Activated naive CD4-positive, alpha-beta T cell treated with Interleukin-2 at 50 U/mL for 16 hours (primary cell): ENCODE results near the gene WSCD2.

Source experiments
- DNase-seq: peaks from one replicate; pipeline ENCODE4 v3.0.0-alpha.2; 2020

The WSCD2 gene

GRCh38 chr12:108129017-108129812 is at the start of gene WSCD2:
TSS of gene WSCD2 (plus strand) at chr12:108129288. CDS start at chr12:108195833, 66,545 bp downstream.
- DNase-seq, result no peak

- no peak for DNase-seq
These were observed 49.4 kb upstream of the WSCD2 start for GRCh38 chr12:108079721-108080120.

- no peak for DNase-seq
These were observed 48.7 kb upstream of the WSCD2 start for GRCh38 chr12:108080363-108080762.

- no peak for DNase-seq
These were observed 46.6 kb upstream of the WSCD2 start for GRCh38 chr12:108082485-108082884.

- DNase-seq, result no peak
These were observed 41.2 kb upstream of the WSCD2 start for GRCh38 chr12:108087900-108088299.

- DNase-seq, result no peak
These were observed 38.8 kb upstream of the WSCD2 start for GRCh38 chr12:108090107-108090899.

- DNase-seq, result no peak
These were observed 38.0 kb upstream of the WSCD2 start for GRCh38 chr12:108090932-108091678.

GRCh38 chr12:108091679-108092051 is 37.4 kb upstream of the WSCD2 start:
- no peak for DNase-seq

GRCh38 chr12:108093209-108093608 is 35.9 kb upstream of the WSCD2 start:
- DNase-seq, result no peak

- DNase-seq, result no peak
These were observed 34.9 kb upstream of the WSCD2 start for GRCh38 chr12:108094056-108094649.

- DNase-seq, result no peak
These were observed 31.8 kb upstream of the WSCD2 start for GRCh38 chr12:108097160-108097911.

- DNase-seq, result no peak
These were observed 30.7 kb upstream of the WSCD2 start for GRCh38 chr12:108098374-108098773.

- no peak for DNase-seq
These were observed 30.0 kb upstream of the WSCD2 start for GRCh38 chr12:108099073-108099472.

- no peak for DNase-seq
These were observed 29.2 kb upstream of the WSCD2 start for GRCh38 chr12:108099778-108100489.

GRCh38 chr12:108101605-108102175 is 27.4 kb upstream of the WSCD2 start:
- DNase-seq, result no peak

- DNase-seq, result no peak
These were observed 26.7 kb upstream of the WSCD2 start for GRCh38 chr12:108102363-108102762.

GRCh38 chr12:108103087-108103486 is 26.0 kb upstream of the WSCD2 start:
- no peak for DNase-seq

- DNase-seq, result no peak
These were observed 25.6 kb upstream of the WSCD2 start for GRCh38 chr12:108103517-108103916.

GRCh38 chr12:108104657-108105056 is 24.4 kb upstream of the WSCD2 start:
- DNase-seq, result no peak

- DNase-seq, result no peak
These were observed 22.5 kb upstream of the WSCD2 start for GRCh38 chr12:108106599-108106998.

- DNase-seq, result no peak
These were observed 21.8 kb upstream of the WSCD2 start for GRCh38 chr12:108107293-108107692.
